Liver (tissue), 9 donors: ENCODE data around the gene CSMD2. TPM values are rescaled to one million over a fixed set of nuclear protein-coding genes. Genes with fewer than 3 reads are reported as not detected.

Source experiments
- DNase-seq: peaks from one replicate; pipeline ENCODE4 v3.0.0-alpha.2; 2017; ENCODE audit warnings: low spot score
- H3K27ac ChIP-seq, 2 donors: one replicate each; pipeline ENCODE4 v1.7.0; 2013; ENCODE audit warnings: inconsistent platforms in 2 of 2, low read length in 2 of 2, control low read depth in 1 of 2, low read depth in 1 of 2, mild to moderate bottlenecking in 1 of 2
- H3K27me3 ChIP-seq, 4 donors: one replicate each; pipeline versions ENCODE4 v1.6.1 to v1.7.0; 2013; ENCODE audit warnings: low read length in 3 of 4, inconsistent platforms in 1 of 4, mild to moderate bottlenecking in 1 of 4, moderate library complexity in 1 of 4; ENCODE audit not compliant: control insufficient read depth in 4 of 4, insufficient read depth in 4 of 4
- H3K36me3 ChIP-seq, 4 donors: one replicate each; pipeline versions ENCODE4 v1.6.1 to v1.7.0; 2013; ENCODE audit warnings: low read length in 3 of 4, mild to moderate bottlenecking in 3 of 4, low read depth in 1 of 4, moderate library complexity in 1 of 4; ENCODE audit not compliant: control insufficient read depth in 4 of 4, insufficient read depth in 3 of 4
- H3K4me1 ChIP-seq, 4 donors: one replicate each; pipeline versions ENCODE4 v1.6.1 to v1.7.0; 2013; ENCODE audit warnings: low read length in 3 of 4, mild to moderate bottlenecking in 3 of 4, moderate library complexity in 1 of 4; ENCODE audit not compliant: control insufficient read depth in 4 of 4, insufficient read depth in 4 of 4
- H3K4me3 ChIP-seq, 3 donors: one replicate each; pipeline versions ENCODE4 v1.6.1 to v1.7.0; 2013; ENCODE audit warnings: low read length in 3 of 3, control low read depth in 1 of 3, low read depth in 1 of 3, mild to moderate bottlenecking in 1 of 3
- H3K9ac ChIP-seq, 2 donors: one replicate each; pipeline ENCODE4 v1.7.0; 2013; ENCODE audit warnings: low read length in 2 of 2, mild to moderate bottlenecking in 2 of 2, moderate library complexity in 2 of 2, control low read depth in 1 of 2, low read depth in 1 of 2
- H3K9me3 ChIP-seq, 4 donors: one replicate each; pipeline versions ENCODE4 v1.6.1 to v1.7.0; 2013; ENCODE audit warnings: low read length in 3 of 4; ENCODE audit not compliant: control insufficient read depth in 4 of 4
- EGR1 ChIP-seq, 2 donors: IDR thresholded peaks; 2 replicates each; pipeline ENCODE4 v1.6.1; 2016 to 2018; ENCODE audit warnings: antibody characterized with exemption in 2 of 2, low read depth in 2 of 2
- FOXA1 ChIP-seq: IDR thresholded peaks from 2 replicates; pipeline ENCODE4 v1.6.1; 2016; ENCODE audit warnings: antibody characterized with exemption
- FOXA2 ChIP-seq: IDR thresholded peaks from 2 replicates; pipeline ENCODE4 v1.6.1; 2016; ENCODE audit warnings: antibody characterized with exemption
- GABPA ChIP-seq, 2 donors: IDR thresholded peaks in 1 of 2; conservative IDR thresholded peaks in 1 of 2; 2 replicates each; pipeline ENCODE4 v1.6.1; 2016; ENCODE audit warnings: antibody characterized with exemption in 2 of 2, mild to moderate bottlenecking in 1 of 2, moderate library complexity in 1 of 2
- HNF4A ChIP-seq, 2 donors: conservative IDR thresholded peaks; 2 replicates each; pipeline ENCODE4 v1.6.1; 2016; ENCODE audit warnings: antibody characterized with exemption in 2 of 2, mild to moderate bottlenecking in 2 of 2
- RAD21 ChIP-seq, 2 donors: IDR thresholded peaks; 2 replicates each; pipeline ENCODE4 v1.6.1; 2016; ENCODE audit warnings: antibody characterized with exemption in 2 of 2, mild to moderate bottlenecking in 2 of 2
- RXRA ChIP-seq, 2 donors: IDR thresholded peaks; 2 replicates each; pipeline ENCODE4 v1.6.1; 2017 to 2018; ENCODE audit warnings: antibody characterized with exemption in 2 of 2, mild to moderate bottlenecking in 1 of 2
- SP1 ChIP-seq: IDR thresholded peaks from 2 replicates; pipeline ENCODE4 v1.6.1; 2018; ENCODE audit warnings: antibody characterized with exemption, mild to moderate bottlenecking
- TAF1 ChIP-seq: conservative IDR thresholded peaks from 2 replicates; pipeline ENCODE4 v1.6.1; 2016; ENCODE audit warnings: antibody characterized with exemption, mild to moderate bottlenecking
- YY1 ChIP-seq: IDR thresholded peaks from 2 replicates; pipeline ENCODE4 v1.6.1; 2016; ENCODE audit warnings: antibody characterized with exemption, mild to moderate bottlenecking
- WGBS: extraction: QIAGEN DNeasy Blood & Tissue Kit; methylation state at CpG from one replicate; pipeline ENCODE4 v1.1.7; 2013; 5-methylcytosine and 5-hydroxymethylcytosine counted together
- polyA plus RNA-seq, 2 donors: library from polyadenylated mRNA; stranded (reverse) in 1 of 2; unstranded in 1 of 2; fragments of 200-250 nt in 1 of 2; fragments of >200 nt in 1 of 2; fragmentation: Nextera tagmentation in 1 of 2; extraction: Ambion mirVana in 1 of 2; gene quantifications; one replicate each; pipeline versions ENCODE4 v1.2.1 to v1.2.3, GENCODE V29; 2013 to 2015
- total RNA-seq, 2 donors: library from RNA; depleted of rRNA; stranded (reverse); fragments of >200 nt; gene quantifications; one replicate each; pipeline ENCODE4 v1.2.3, GENCODE V29; 2014
- TF ChIP-seq, protein P1 (sequence below): IDR thresholded peaks from 2 replicates; pipeline ENCODE4 v1.6.1; 2016; ENCODE audit warnings: antibody characterized with exemption
- TF ChIP-seq, protein P2 (sequence below): IDR thresholded peaks from 2 replicates; pipeline ENCODE4 v1.6.1; 2016; ENCODE audit warnings: antibody characterized with exemption
- TF ChIP-seq, protein P3 (sequence below): IDR thresholded peaks from 2 replicates; pipeline ENCODE4 v1.6.1; 2016; ENCODE audit warnings: antibody characterized with exemption
- donor health status: healthy.
- donor health status: healthy.
- donor health status: healthy.
- donor health status: healthy.
- donor health status: healthy.

Gene CSMD2
- total and polyA plus RNA-seq, 4 donors, result 0.08 to 0.09 TPM; not detected in 2

DNA sequence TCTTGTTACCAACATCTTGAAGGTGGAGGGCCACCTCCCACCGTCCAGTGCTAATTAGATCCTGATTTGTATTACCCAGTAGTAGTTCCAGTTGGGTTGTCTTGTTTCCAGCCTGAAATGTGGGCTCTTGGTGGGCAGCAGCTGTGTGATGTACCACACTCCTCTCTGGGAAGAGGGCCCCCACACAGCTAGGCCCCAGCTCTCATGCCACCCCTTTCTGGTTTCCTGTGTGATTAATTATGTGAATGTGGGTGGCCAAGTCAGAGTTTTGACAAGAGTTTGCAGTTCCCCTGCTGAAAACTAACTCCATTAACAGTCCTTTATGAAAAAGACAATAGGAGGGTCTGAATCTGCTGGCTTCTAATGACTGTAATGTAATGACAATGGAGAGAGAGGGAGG lies 297.3 kb downstream of the CSMD2 start (continued):
- TF ChIP-seq, protein P1, sequence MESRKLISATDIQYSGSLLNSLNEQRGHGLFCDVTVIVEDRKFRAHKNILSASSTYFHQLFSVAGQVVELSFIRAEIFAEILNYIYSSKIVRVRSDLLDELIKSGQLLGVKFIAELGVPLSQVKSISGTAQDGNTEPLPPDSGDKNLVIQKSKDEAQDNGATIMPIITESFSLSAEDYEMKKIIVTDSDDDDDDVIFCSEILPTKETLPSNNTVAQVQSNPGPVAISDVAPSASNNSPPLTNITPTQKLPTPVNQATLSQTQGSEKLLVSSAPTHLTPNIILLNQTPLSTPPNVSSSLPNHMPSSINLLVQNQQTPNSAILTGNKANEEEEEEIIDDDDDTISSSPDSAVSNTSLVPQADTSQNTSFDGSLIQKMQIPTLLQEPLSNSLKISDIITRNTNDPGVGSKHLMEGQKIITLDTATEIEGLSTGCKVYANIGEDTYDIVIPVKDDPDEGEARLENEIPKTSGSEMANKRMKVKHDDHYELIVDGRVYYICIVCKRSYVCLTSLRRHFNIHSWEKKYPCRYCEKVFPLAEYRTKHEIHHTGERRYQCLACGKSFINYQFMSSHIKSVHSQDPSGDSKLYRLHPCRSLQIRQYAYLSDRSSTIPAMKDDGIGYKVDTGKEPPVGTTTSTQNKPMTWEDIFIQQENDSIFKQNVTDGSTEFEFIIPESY, result no peak
- no peak for TF ChIP-seq SP1
- no peak for TF ChIP-seq RAD21 (IDR thresholded peaks at IDR 0.05)
- no peak for TF ChIP-seq FOXA1
- TF ChIP-seq YY1, result no peak
- TF ChIP-seq GABPA (IDR thresholded peaks at IDR 0.05 in 1 of 2, conservative IDR thresholded peaks at IDR 0.05 in 1 of 2), result no peak
- TF ChIP-seq, protein P2, sequence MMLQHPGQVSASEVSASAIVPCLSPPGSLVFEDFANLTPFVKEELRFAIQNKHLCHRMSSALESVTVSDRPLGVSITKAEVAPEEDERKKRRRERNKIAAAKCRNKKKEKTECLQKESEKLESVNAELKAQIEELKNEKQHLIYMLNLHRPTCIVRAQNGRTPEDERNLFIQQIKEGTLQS, result no peak
- no peak for TF ChIP-seq HNF4A (conservative IDR thresholded peaks at IDR 0.05)

DNA sequence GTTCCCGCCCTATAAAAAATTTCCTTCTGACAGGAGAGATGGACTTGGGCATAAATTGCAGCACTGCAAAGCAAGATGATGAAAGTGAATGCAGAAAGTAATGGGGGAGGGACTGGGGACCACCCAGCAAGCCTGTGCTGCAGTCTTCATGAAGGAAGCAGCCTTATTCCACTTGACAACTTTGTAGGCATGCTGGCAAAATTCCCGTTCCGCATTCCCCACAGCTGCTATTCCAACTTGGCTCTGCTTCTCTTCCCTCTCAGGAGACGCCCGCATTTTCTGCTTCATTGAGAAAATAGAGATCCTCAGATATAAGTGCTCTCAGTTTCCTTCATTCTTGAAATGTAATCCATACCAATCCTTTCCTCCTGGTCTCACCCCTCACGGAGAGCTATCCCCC lies 298.7 kb downstream of the CSMD2 start:
- H3K4me1 ChIP-seq, result no peaks in the 10 kb centered on the region
- no peak for DNase-seq
- peaks cover 0 to 3% (median 0%) of the 10 kb centered on the region in 4 donors for H3K27me3 ChIP-seq
- WGBS, result 79% methylated on average over 6 of the region's 6 CpGs
- no peak overlapping the region for H3K4me3 ChIP-seq
- no peaks in the 10 kb centered on the region for H3K9me3 ChIP-seq
- no peak overlapping the region for H3K27ac ChIP-seq
- H3K36me3 ChIP-seq, result no peaks in the 10 kb centered on the region
- H3K9ac ChIP-seq, result no peak overlapping the region
- TF ChIP-seq TAF1 (no peak), EGR1 (IDR thresholded peaks at IDR 0.05; ENCODE audit: low read depth in 2 of 2) (no peak), SP1 (no peak), GABPA (IDR thresholded peaks at IDR 0.05 in 1 of 2, conservative IDR thresholded peaks at IDR 0.05 in 1 of 2) (no peak)
- TF ChIP-seq, protein P3, sequence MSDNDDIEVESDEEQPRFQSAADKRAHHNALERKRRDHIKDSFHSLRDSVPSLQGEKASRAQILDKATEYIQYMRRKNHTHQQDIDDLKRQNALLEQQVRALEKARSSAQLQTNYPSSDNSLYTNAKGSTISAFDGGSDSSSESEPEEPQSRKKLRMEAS, result no peak
- TF ChIP-seq, protein P2, result no peak

DNA sequence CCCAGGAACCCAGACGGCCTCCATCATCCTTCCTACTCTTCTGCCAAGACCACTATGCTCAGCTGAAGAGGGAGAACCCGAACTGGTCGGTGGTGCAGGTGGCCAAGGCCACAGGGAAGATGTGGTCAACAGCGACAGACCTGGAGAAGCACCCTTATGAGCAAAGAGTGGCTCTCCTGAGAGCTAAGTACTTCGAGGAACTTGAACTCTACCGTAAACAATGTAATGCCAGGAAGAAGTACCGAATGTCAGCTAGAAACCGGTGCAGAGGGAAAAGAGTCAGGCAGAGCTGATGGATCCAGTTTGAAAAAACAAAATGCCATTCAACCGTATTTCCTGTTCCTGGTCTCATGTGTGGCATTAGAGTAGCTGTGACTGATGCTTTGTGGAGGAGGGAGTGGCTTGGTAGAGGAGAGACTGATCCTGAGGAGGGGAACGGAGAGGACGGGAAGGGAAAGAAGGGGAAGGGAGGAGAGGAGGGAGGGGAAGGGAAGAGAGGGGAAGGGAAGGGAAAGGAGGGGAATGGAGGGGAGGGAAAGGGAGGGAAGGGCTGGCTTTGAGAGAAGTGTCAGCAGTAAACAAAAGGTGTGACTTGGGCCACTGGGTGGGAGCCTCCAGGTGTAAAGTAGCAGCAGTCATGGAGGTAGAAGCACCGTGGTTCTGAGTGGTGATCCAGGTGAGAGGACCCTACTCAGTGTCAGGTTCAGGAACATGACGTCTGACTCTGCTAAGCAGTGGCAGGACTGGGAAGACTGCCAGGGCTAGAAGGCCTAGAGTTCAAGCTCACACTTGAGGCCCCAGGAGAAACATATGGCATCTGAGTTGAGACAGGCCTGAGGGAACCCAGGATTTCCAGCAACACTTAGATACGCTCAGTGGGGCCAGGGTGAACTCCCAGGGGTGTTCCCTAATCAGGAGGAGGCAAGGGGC lies 300.3 kb downstream of the CSMD2 start:
- H3K9me3 ChIP-seq, result no peaks in the 10 kb centered on the region
- WGBS, result 69% methylated on average over 14 of the region's 14 CpGs

More for the DNA sequence above, 300.3 kb downstream of the CSMD2 start:
- TF ChIP-seq GABPA (IDR thresholded peaks at IDR 0.05 in 1 of 2, conservative IDR thresholded peaks at IDR 0.05 in 1 of 2) (no peak), SP1 (no peak), RXRA (IDR thresholded peaks at IDR 0.05) (no peak), FOXA2 (no peak), TAF1 (no peak)
- no peaks in the 10 kb centered on the region for H3K36me3 ChIP-seq
- DNase-seq, result no peak
- H3K4me3 ChIP-seq, result no peak overlapping the region
- no peaks in the 10 kb centered on the region for H3K4me1 ChIP-seq
- H3K9ac ChIP-seq, result no peak overlapping the region
- H3K27me3 ChIP-seq, result peaks cover 0 to 3% (median 0%) of the 10 kb centered on the region in 4 donors
- no peak overlapping the region for H3K27ac ChIP-seq
